ENCODE results near the gene ZNF473. TPM values are rescaled to one million over a fixed set of nuclear protein-coding genes. Genes with fewer than 3 reads are reported as not detected.
A peak's percentile ranks its signal among the peaks of the same experiment; 100 is the strongest.

Gene ZNF473
- total and polyA plus RNA-seq, 2 donors (not counting 1 experiment from before 2014, with no cell fraction given), result 5.0 to 6.4 TPM

DNA sequence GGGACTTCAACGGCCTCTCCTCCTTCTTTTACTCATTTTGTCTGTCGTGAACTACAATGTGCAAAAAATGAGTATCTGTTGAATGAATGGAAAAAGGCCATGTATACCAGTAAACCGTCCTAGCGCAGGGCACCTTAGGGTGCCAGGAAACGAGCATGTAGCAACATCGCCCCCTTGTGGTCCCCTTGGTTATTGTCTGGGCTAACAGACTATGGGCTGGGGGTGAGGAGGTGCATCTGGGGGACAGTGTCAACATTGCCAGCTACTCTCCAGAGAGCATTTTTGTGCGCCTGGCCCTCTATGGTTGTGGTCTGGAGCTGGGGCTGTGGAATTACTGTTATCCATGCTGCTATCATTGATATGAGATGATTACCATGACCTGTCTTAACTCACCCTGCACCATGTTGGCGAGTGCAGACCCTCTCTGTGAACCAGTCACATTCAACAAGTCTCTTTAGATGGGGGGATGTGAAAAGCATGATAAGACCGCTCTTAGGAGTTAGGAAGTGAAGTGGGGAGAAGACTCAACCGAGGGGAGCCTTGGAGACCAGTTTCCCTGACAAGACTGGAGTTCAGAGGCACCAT lies 42.1 kb upstream of the ZNF473 start:
- H3K9me3 ChIP-seq (ENCODE audit: control insufficient read depth, insufficient read depth, low read depth, low read length), result no peaks in the 10 kb centered on the region
- no peak overlapping the region for H3K4me3 ChIP-seq (replicated peaks in 1 of 4; ENCODE audit: control extremely low read depth in 1 of 4, insufficient read depth in 1 of 4, low read depth in 3 of 4, low read length in 4 of 4)
- H2AFZ ChIP-seq (ENCODE audit: low read length), result no peak overlapping the region
- H3K79me2 ChIP-seq (ENCODE audit: control insufficient read depth, insufficient read depth, low read length), result no peaks in the 10 kb centered on the region
- no peak for TF ChIP-seq EZH2 (IDR thresholded peaks at IDR 0.05; ENCODE audit: low read length, missing control alignments)
- TF ChIP-seq, protein P1, sequence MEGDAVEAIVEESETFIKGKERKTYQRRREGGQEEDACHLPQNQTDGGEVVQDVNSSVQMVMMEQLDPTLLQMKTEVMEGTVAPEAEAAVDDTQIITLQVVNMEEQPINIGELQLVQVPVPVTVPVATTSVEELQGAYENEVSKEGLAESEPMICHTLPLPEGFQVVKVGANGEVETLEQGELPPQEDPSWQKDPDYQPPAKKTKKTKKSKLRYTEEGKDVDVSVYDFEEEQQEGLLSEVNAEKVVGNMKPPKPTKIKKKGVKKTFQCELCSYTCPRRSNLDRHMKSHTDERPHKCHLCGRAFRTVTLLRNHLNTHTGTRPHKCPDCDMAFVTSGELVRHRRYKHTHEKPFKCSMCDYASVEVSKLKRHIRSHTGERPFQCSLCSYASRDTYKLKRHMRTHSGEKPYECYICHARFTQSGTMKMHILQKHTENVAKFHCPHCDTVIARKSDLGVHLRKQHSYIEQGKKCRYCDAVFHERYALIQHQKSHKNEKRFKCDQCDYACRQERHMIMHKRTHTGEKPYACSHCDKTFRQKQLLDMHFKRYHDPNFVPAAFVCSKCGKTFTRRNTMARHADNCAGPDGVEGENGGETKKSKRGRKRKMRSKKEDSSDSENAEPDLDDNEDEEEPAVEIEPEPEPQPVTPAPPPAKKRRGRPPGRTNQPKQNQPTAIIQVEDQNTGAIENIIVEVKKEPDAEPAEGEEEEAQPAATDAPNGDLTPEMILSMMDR (conservative IDR thresholded peaks at IDR 0.05 in 1 of 2, IDR thresholded peaks at IDR 0.05 in 1 of 2; ENCODE audit: low read depth in 1 of 2, low read length in 2 of 2), result peak; percentile 75 to 88
- no peak overlapping the region for H3K27ac ChIP-seq (ENCODE audit: insufficient read depth, low read length)
- H3K27me3 ChIP-seq (ENCODE audit: control insufficient read depth, insufficient read depth, low read length), result no peaks in the 10 kb centered on the region
- no peaks in the 10 kb centered on the region for H4K20me1 ChIP-seq (ENCODE audit: control insufficient read depth, extremely low read depth, insufficient read depth, low read length)
- no peak overlapping the region for H3K9ac ChIP-seq (ENCODE audit: insufficient read depth, low read length)
- peaks cover 2% of the 10 kb centered on the region for H3K4me1 ChIP-seq (ENCODE audit: control insufficient read depth, extremely low read depth, insufficient read depth, low read length)
- H3K36me3 ChIP-seq (ENCODE audit: control insufficient read depth, insufficient read depth, low read length), result peaks cover 4% of the 10 kb centered on the region
- peak; percentile 7 to 39 for DNase-seq (ENCODE audit: low read depth in 2 of 2)
- H3K4me2 ChIP-seq (ENCODE audit: extremely low read depth, insufficient read depth, low read length), result no peak overlapping the region

- no peak overlapping the region for H3K4me2 ChIP-seq (ENCODE audit: extremely low read depth, insufficient read depth, low read length)
- no peaks in the 10 kb centered on the region for H3K27me3 ChIP-seq (ENCODE audit: control insufficient read depth, insufficient read depth, low read length)
- no peak overlapping the region for H3K27ac ChIP-seq (ENCODE audit: insufficient read depth, low read length)
- H3K79me2 ChIP-seq (ENCODE audit: control insufficient read depth, insufficient read depth, low read length), result no peaks in the 10 kb centered on the region
- peaks cover 4% of the 10 kb centered on the region for H3K36me3 ChIP-seq (ENCODE audit: control insufficient read depth, insufficient read depth, low read length)
- no peaks in the 10 kb centered on the region for H3K9me3 ChIP-seq (ENCODE audit: control insufficient read depth, insufficient read depth, low read depth, low read length)
- H2AFZ ChIP-seq (ENCODE audit: low read length), result no peak overlapping the region
- H4K20me1 ChIP-seq (ENCODE audit: control insufficient read depth, extremely low read depth, insufficient read depth, low read length), result no peaks in the 10 kb centered on the region
- no peak overlapping the region for H3K4me3 ChIP-seq (replicated peaks in 1 of 4; ENCODE audit: control extremely low read depth in 1 of 4, insufficient read depth in 1 of 4, low read depth in 3 of 4, low read length in 4 of 4)
- no peak overlapping the region for H3K9ac ChIP-seq (ENCODE audit: insufficient read depth, low read length)
- TF ChIP-seq, protein P1 (conservative IDR thresholded peaks at IDR 0.05 in 1 of 2, IDR thresholded peaks at IDR 0.05 in 1 of 2; ENCODE audit: low read depth in 1 of 2, low read length in 2 of 2), result no peak
- TF ChIP-seq EZH2 (IDR thresholded peaks at IDR 0.05; ENCODE audit: low read length, missing control alignments), result no peak
- DNase-seq (ENCODE audit: low read depth in 2 of 2), result no peak
- H3K4me1 ChIP-seq (ENCODE audit: control insufficient read depth, extremely low read depth, insufficient read depth, low read length), result peaks cover 2% of the 10 kb centered on the region
These were observed 41.3 kb upstream of the ZNF473 start for GRCh38 chr19:49984491-49984890.

GRCh38 chr19:49985871-49986270 lies 39.9 kb upstream of the ZNF473 start:
- Histone ChIP-seq H3K4me3 (replicated peaks in 1 of 4; ENCODE audit: control extremely low read depth in 1 of 4, insufficient read depth in 1 of 4, low read depth in 3 of 4, low read length in 4 of 4) (no peak overlapping the region), H3K9me3 (ENCODE audit: control insufficient read depth, insufficient read depth, low read depth, low read length) (no peaks in the 10 kb centered on the region), H4K20me1 (ENCODE audit: control insufficient read depth, extremely low read depth, insufficient read depth, low read length) (no peaks in the 10 kb centered on the region), H3K27me3 (ENCODE audit: control insufficient read depth, insufficient read depth, low read length) (no peaks in the 10 kb centered on the region), H3K36me3 (ENCODE audit: control insufficient read depth, insufficient read depth, low read length) (peaks cover 6% of the 10 kb centered on the region), H3K27ac (ENCODE audit: insufficient read depth, low read length) (no peak overlapping the region), H3K4me2 (ENCODE audit: extremely low read depth, insufficient read depth, low read length) (no peak overlapping the region), H3K4me1 (ENCODE audit: control insufficient read depth, extremely low read depth, insufficient read depth, low read length) (peaks cover 2% of the 10 kb centered on the region), H3K79me2 (ENCODE audit: control insufficient read depth, insufficient read depth, low read length) (no peaks in the 10 kb centered on the region), H3K9ac (ENCODE audit: insufficient read depth, low read length) (no peak overlapping the region), H2AFZ (ENCODE audit: low read length) (no peak overlapping the region)
- TF ChIP-seq, protein P1 (conservative IDR thresholded peaks at IDR 0.05 in 1 of 2, IDR thresholded peaks at IDR 0.05 in 1 of 2; ENCODE audit: low read depth in 1 of 2, low read length in 2 of 2), result no peak
- no peak for TF ChIP-seq EZH2 (IDR thresholded peaks at IDR 0.05; ENCODE audit: low read length, missing control alignments)
- DNase-seq (ENCODE audit: low read depth in 2 of 2), result no peak
